ENCODE data around the gene LGALS8. TPM values are rescaled to one million over a fixed set of nuclear protein-coding genes. Genes with fewer than 3 reads are reported as not detected.

The LGALS8 gene
- total RNA-seq, 2 experiments from 2014 or later = 74.0 to 81.1 TPM

- Mint-ChIP-seq H3K9me3 (ENCODE audit: low read depth) (no peaks in the 10 kb centered on the region), H3K4me3 (no peak overlapping the region), H3K36me3 (no peaks in the 10 kb centered on the region), H3K4me1 (peaks cover 23% of the 10 kb centered on the region), H3K27me3 (peaks cover 30% of the 10 kb centered on the region), H3K27ac (no peak overlapping the region)
- DNase-seq (no peak), ATAC-seq (no peak)
- CTCF ChIA-PET = interaction anchor here (0.7 kb wide), 1 partner anchor 101 kb away, joined by 3 read pairs; no protein-coding TSS in a partner anchor
These were observed 8.3 kb upstream of the LGALS8 start for GRCh38 chr1:236515443-236515958.

GRCh38 chr1:236516929-236517704 is 6.7 kb upstream of the LGALS8 start:
- Mint-ChIP-seq H3K9me3 (ENCODE audit: low read depth) (no peaks in the 10 kb centered on the region), H3K4me1 (peaks cover 26% of the 10 kb centered on the region), H3K4me3 (peak overlapping the region; percentile 59), H3K27ac (peak overlapping the region; percentile 75), H3K36me3 (peaks cover 4% of the 10 kb centered on the region), H3K27me3 (peaks cover 31% of the 10 kb centered on the region)
- CTCF ChIA-PET = interaction anchor here (1.3 to 1.7 kb wide), 2 partner anchors 10 to 88 kb away, joined by 3 to 4 read pairs; no protein-coding TSS in a partner anchor
- ATAC-seq = peak; percentile 88
- peak; percentile 78 for DNase-seq

GRCh38 chr1:236518322-236518721 is 5.5 kb upstream of the LGALS8 start:
- Mint-ChIP-seq H3K36me3 (peaks cover 4% of the 10 kb centered on the region), H3K4me3 (no peak overlapping the region), H3K27me3 (peaks cover 29% of the 10 kb centered on the region), H3K4me1 (peaks cover 33% of the 10 kb centered on the region), H3K9me3 (ENCODE audit: low read depth) (no peaks in the 10 kb centered on the region), H3K27ac (no peak overlapping the region)
- CTCF ChIA-PET = no interaction called here
- DNase-seq (no peak), ATAC-seq (no peak)

GRCh38 chr1:236520445-236521005 is 3.3 kb upstream of the LGALS8 start:
- CTCF ChIA-PET = no interaction called here
- Mint-ChIP-seq H3K27me3 (peaks cover 26% of the 10 kb centered on the region), H3K4me1 (peaks cover 33% of the 10 kb centered on the region), H3K4me3 (no peak overlapping the region), H3K27ac (no peak overlapping the region), H3K36me3 (peaks cover 9% of the 10 kb centered on the region), H3K9me3 (ENCODE audit: low read depth) (no peaks in the 10 kb centered on the region)
- no peak for DNase-seq
- ATAC-seq = no peak

GRCh38 chr1:236522937-236523703 is 662 bp upstream of the LGALS8 start:
- CTCF ChIA-PET = no interaction called here
- peaks cover 26% of the 10 kb centered on the region for H3K4me1 Mint-ChIP-seq
- peaks cover 16% of the 10 kb centered on the region for H3K27me3 Mint-ChIP-seq
- H3K27ac Mint-ChIP-seq = peak overlapping the region; percentile 99
- no peaks in the 10 kb centered on the region for H3K9me3 Mint-ChIP-seq (ENCODE audit: low read depth)
- H3K36me3 Mint-ChIP-seq = peaks cover 26% of the 10 kb centered on the region
- peak overlapping the region; percentile 93 for H3K4me3 Mint-ChIP-seq
- ATAC-seq (peak; percentile 1), DNase-seq (no peak)

- peak overlapping the region; percentile 93 for H3K4me3 Mint-ChIP-seq
- peak; percentile 83 for DNase-seq
- H3K27ac Mint-ChIP-seq = peak overlapping the region; percentile 99
- peaks cover 26% of the 10 kb centered on the region for H3K4me1 Mint-ChIP-seq
- no peaks in the 10 kb centered on the region for H3K9me3 Mint-ChIP-seq (ENCODE audit: low read depth)
- peaks cover 31% of the 10 kb centered on the region for H3K36me3 Mint-ChIP-seq
- CTCF ChIA-PET = no interaction called here
- ATAC-seq = peak; percentile 92
- H3K27me3 Mint-ChIP-seq = peaks cover 7% of the 10 kb centered on the region
These were observed 536 bp downstream of the LGALS8 start for GRCh38 chr1:236524142-236524894.

GRCh38 chr1:236524895-236525184 is 1.1 kb downstream of the LGALS8 start:
- peak overlapping the region; percentile 99 for H3K27ac Mint-ChIP-seq
- H3K4me3 Mint-ChIP-seq = peak overlapping the region; percentile 93
- H3K36me3 Mint-ChIP-seq = peaks cover 31% of the 10 kb centered on the region
- peaks cover 26% of the 10 kb centered on the region for H3K4me1 Mint-ChIP-seq
- CTCF ChIA-PET = no interaction called here
- peaks cover 3% of the 10 kb centered on the region for H3K27me3 Mint-ChIP-seq
- no peaks in the 10 kb centered on the region for H3K9me3 Mint-ChIP-seq (ENCODE audit: low read depth)
- no peak for ATAC-seq
- DNase-seq = no peak

GRCh38 chr1:236526079-236526478 is 2.3 kb downstream of the LGALS8 start:
- peaks cover 39% of the 10 kb centered on the region for H3K36me3 Mint-ChIP-seq
- peaks cover 1% of the 10 kb centered on the region for H3K27me3 Mint-ChIP-seq
- CTCF ChIA-PET = interaction anchor here (1.0 kb wide), 1 partner anchor 16 kb away, joined by 3 read pairs; no protein-coding TSS in a partner anchor
- no peak for ATAC-seq
- no peak overlapping the region for H3K4me3 Mint-ChIP-seq
- peaks cover 33% of the 10 kb centered on the region for H3K4me1 Mint-ChIP-seq
- no peaks in the 10 kb centered on the region for H3K9me3 Mint-ChIP-seq (ENCODE audit: low read depth)
- DNase-seq = no peak
- H3K27ac Mint-ChIP-seq = no peak overlapping the region

- H3K9me3 Mint-ChIP-seq (ENCODE audit: low read depth) = no peaks in the 10 kb centered on the region
- DNase-seq (no peak), ATAC-seq (no peak)
- no peaks in the 10 kb centered on the region for H3K27me3 Mint-ChIP-seq
- no peak overlapping the region for H3K4me3 Mint-ChIP-seq
- H3K4me1 Mint-ChIP-seq = peaks cover 41% of the 10 kb centered on the region
- CTCF ChIA-PET = no interaction called here
- H3K27ac Mint-ChIP-seq = no peak overlapping the region
- peaks cover 45% of the 10 kb centered on the region for H3K36me3 Mint-ChIP-seq
These were observed 6.5 kb downstream of the LGALS8 start for GRCh38 chr1:236530286-236530685.

GRCh38 chr1:236530959-236531358 is 7.2 kb downstream of the LGALS8 start:
- Mint-ChIP-seq H3K4me3 (no peak overlapping the region), H3K36me3 (peaks cover 48% of the 10 kb centered on the region), H3K4me1 (peaks cover 44% of the 10 kb centered on the region), H3K27ac (no peak overlapping the region), H3K9me3 (ENCODE audit: low read depth) (no peaks in the 10 kb centered on the region), H3K27me3 (no peaks in the 10 kb centered on the region)
- DNase-seq (no peak), ATAC-seq (no peak)
- CTCF ChIA-PET = no interaction called here

GRCh38 chr1:236532850-236533249 is 9.1 kb downstream of the LGALS8 start:
- H3K4me1 Mint-ChIP-seq = peaks cover 33% of the 10 kb centered on the region
- H3K27ac Mint-ChIP-seq = peak overlapping the region; percentile 6
- H3K9me3 Mint-ChIP-seq (ENCODE audit: low read depth) = no peaks in the 10 kb centered on the region
- H3K36me3 Mint-ChIP-seq = peaks cover 43% of the 10 kb centered on the region
- CTCF ChIA-PET = no interaction called here
- no peaks in the 10 kb centered on the region for H3K27me3 Mint-ChIP-seq
- no peak for DNase-seq
- no peak for ATAC-seq
- H3K4me3 Mint-ChIP-seq = no peak overlapping the region

GRCh38 chr1:236534151-236534651 is 10.4 kb downstream of the LGALS8 start:
- Mint-ChIP-seq H3K36me3 (peaks cover 49% of the 10 kb centered on the region), H3K27ac (peak overlapping the region; percentile 63), H3K27me3 (no peaks in the 10 kb centered on the region), H3K4me3 (no peak overlapping the region), H3K4me1 (peaks cover 32% of the 10 kb centered on the region), H3K9me3 (ENCODE audit: low read depth) (no peaks in the 10 kb centered on the region)
- DNase-seq = peak; percentile 66
- peak; percentile 91 for ATAC-seq
- CTCF ChIA-PET = no interaction called here

GRCh38 chr1:236535190-236535589 is 11.4 kb downstream of the LGALS8 start:
- no peak overlapping the region for H3K4me3 Mint-ChIP-seq
- ATAC-seq = no peak
- H3K9me3 Mint-ChIP-seq (ENCODE audit: low read depth) = no peaks in the 10 kb centered on the region
- H3K36me3 Mint-ChIP-seq = peaks cover 54% of the 10 kb centered on the region
- peak overlapping the region; percentile 28 for H3K27ac Mint-ChIP-seq
- no peaks in the 10 kb centered on the region for H3K27me3 Mint-ChIP-seq
- DNase-seq = no peak
- peaks cover 31% of the 10 kb centered on the region for H3K4me1 Mint-ChIP-seq
- CTCF ChIA-PET = interaction anchor here (0.7 kb wide), 1 partner anchor 13 kb away, joined by 3 read pairs; no protein-coding TSS in a partner anchor

All from activated CD8-positive, alpha-beta memory T cell treated with anti-CD3 and anti-CD28 coated beads, Interleukin-2, amount 10 ng/mL, durations not matched to agents 7 days and 5 days (primary cell).